Endothelial cell of umbilical vein (primary cell): ENCODE results near the gene DMXL1. TPM values are rescaled to one million over a fixed set of nuclear protein-coding genes. Genes with fewer than 3 reads are reported as not detected.

Experiments used
- BruUV-seq: library from RNA; stranded (reverse); fragments of 400-500 nt; replicated peaks from 2 replicates; lab custom pipeline; 2021; lab: Mats Ljungman, UMichigan
- CTCF ChIA-PET: fragments of 300-600, 350-600 bp; sonication (Branson Sonifier 250); formaldehyde crosslinking; loops from one replicate; lab custom pipeline; 2021; ENCODE audit warnings: antibody characterized with exemption, inconsistent platforms; lab: Charles Lee
- POLR2A ChIA-PET: fragments of 300-600, 350-600 bp; sonication (Branson Sonifier 250); formaldehyde crosslinking; loops from one replicate; lab custom pipeline; 2021; ENCODE audit warnings: antibody characterized with exemption, inconsistent platforms; lab: Charles Lee
- DNase-seq: peaks from one replicate; pipeline ENCODE4 v3.0.0-alpha.2; 2011; ENCODE audit warnings: low read depth, low spot score
- FAIRE-seq: peaks from 2 replicates; lab custom pipeline; 2011; peaks lifted over from hg19 to GRCh38; lab: Jason Lieb, UNC
- H2AFZ ChIP-seq: 2 replicates; pipeline ENCODE4 v1.6.0; 2012; ENCODE audit warnings: low read depth, low read length, control low read depth, inconsistent platforms
- H3K27ac ChIP-seq: 2 replicates; pipeline ENCODE4 v1.5.1; 2011; ENCODE audit warnings: low read depth, mild to moderate bottlenecking, control low read depth, low read length, moderate library complexity; ENCODE audit not compliant: insufficient read depth
- H3K27me3 ChIP-seq, 2 experiments: 2 replicates each; pipeline versions ENCODE4 v1.6.0 to v1.6.1; 2011; ENCODE audit warnings: low read length in 2 of 2, mixed read lengths in 1 of 2; ENCODE audit not compliant: control insufficient read depth in 2 of 2, insufficient read depth in 2 of 2
- H3K36me3 ChIP-seq, 2 experiments: 2 replicates in 1 of 2; 3 replicates in 1 of 2; pipeline ENCODE4 v1.5.1; 2011; ENCODE audit warnings: low read length in 2 of 2, mild to moderate bottlenecking in 1 of 2, moderate library complexity in 1 of 2; ENCODE audit not compliant: control insufficient read depth in 2 of 2, insufficient read depth in 2 of 2; ENCODE audit errors: extremely low read depth in 1 of 2
- H3K4me1 ChIP-seq: 3 replicates; pipeline ENCODE4 v1.5.1; 2011; ENCODE audit warnings: mild to moderate bottlenecking, low read length; ENCODE audit not compliant: control insufficient read depth, insufficient read depth; ENCODE audit errors: extremely low read depth
- H3K4me2 ChIP-seq: 2 replicates; pipeline ENCODE4 v1.6.1; 2011; ENCODE audit warnings: low read length, control low read depth, mixed read lengths; ENCODE audit not compliant: insufficient read depth
- H3K4me3 ChIP-seq, 3 experiments: fragments of 200-600 bp in 1 of 3; sonication (generic), shearing (Covaris generic) in 1 of 3; replicated peaks in 1 of 3; 2 replicates each; pipeline ENCODE4 v1.5.1; 2011 to 2016; ENCODE audit warnings: control low read depth in 3 of 3, low read length in 3 of 3, mild to moderate bottlenecking in 2 of 3, inconsistent platforms in 1 of 3, low read depth in 1 of 3, moderate library complexity in 1 of 3; ENCODE audit not compliant: insufficient read depth in 1 of 3
- H3K79me2 ChIP-seq: 2 replicates; pipeline ENCODE4 v1.6.0; 2012; ENCODE audit warnings: low read length, inconsistent platforms; ENCODE audit not compliant: control insufficient read depth, insufficient read depth
- H3K9ac ChIP-seq: replicated peaks from 2 replicates; pipeline ENCODE3; 2011; ENCODE audit warnings: low read length, control low read depth; ENCODE audit not compliant: insufficient read depth; ENCODE audit errors: extremely low read depth
- H3K9me1 ChIP-seq: replicated peaks from 3 replicates; pipeline ENCODE4 v1.6.0; 2011; ENCODE audit warnings: mild to moderate bottlenecking, low read length; ENCODE audit not compliant: control insufficient read depth, insufficient read depth; ENCODE audit errors: extremely low read depth
- H3K9me3 ChIP-seq: replicated peaks from 2 replicates; pipeline ENCODE4 v1.5.1; 2012; ENCODE audit warnings: low read length, inconsistent platforms; ENCODE audit not compliant: control insufficient read depth, insufficient read depth
- H4K20me1 ChIP-seq: replicated peaks from 2 replicates; pipeline ENCODE3; 2011; ENCODE audit warnings: mild to moderate bottlenecking, low read length; ENCODE audit not compliant: control insufficient read depth, insufficient read depth; ENCODE audit errors: extremely low read depth
- CTCF ChIP-seq, 2 donors: IDR thresholded peaks; 1 replicate in 1 of 2; 2 replicates in 1 of 2; pipeline ENCODE4 v1.5.1; 2011; ENCODE audit warnings: low read length in 2 of 2, mild to moderate bottlenecking in 2 of 2, moderate library complexity in 2 of 2, control low read depth in 1 of 2, inconsistent platforms in 1 of 2, low read depth in 1 of 2; ENCODE audit not compliant: insufficient read depth in 1 of 2; ENCODE audit errors: extremely low read depth in 1 of 2
- EZH2 ChIP-seq: IDR thresholded peaks from 2 replicates; pipeline ENCODE4 v1.6.1; 2012; ENCODE audit warnings: borderline replicate concordance, low read depth, mild to moderate bottlenecking, moderate library complexity, low read length, inconsistent platforms; ENCODE audit not compliant: severe bottlenecking
- GATA2 ChIP-seq: IDR thresholded peaks from 2 replicates; pipeline ENCODE4 v1.7.0; 2011; ENCODE audit warnings: low read depth, mild to moderate bottlenecking, moderate library complexity, mixed read lengths, low read length; ENCODE audit not compliant: insufficient read length, insufficient read depth
- JUN ChIP-seq: IDR thresholded peaks from 2 replicates; pipeline ENCODE4 v1.6.1; 2011; ENCODE audit warnings: borderline replicate concordance, low read depth; ENCODE audit not compliant: insufficient read length, insufficient read depth
- MAX ChIP-seq: IDR thresholded peaks from 2 replicates; pipeline ENCODE4 v1.6.1; 2011; ENCODE audit not compliant: insufficient read depth, insufficient read length
- MYC ChIP-seq: IDR thresholded peaks from one replicate; pipeline ENCODE4 v1.6.1; 2011; ENCODE audit warnings: mild to moderate bottlenecking, low read depth, low read length
- POLR2A ChIP-seq: IDR thresholded peaks from 2 replicates; pipeline ENCODE4 v1.6.1; 2012; ENCODE audit warnings: low read depth, mild to moderate bottlenecking, control low read depth, low read length
- POLR2AphosphoS5 ChIP-seq: IDR thresholded peaks from 2 replicates; pipeline ENCODE4 v1.6.1; 2012; ENCODE audit warnings: low read depth, mild to moderate bottlenecking, control low read depth, low read length, moderate library complexity; ENCODE audit not compliant: insufficient read depth
- dilution Hi-C: fragments of 300-500 bp; cut with MboI; formaldehyde crosslinking; loops from one replicate; pipeline ENCODE4 v1.15.0; 2019; ENCODE audit warnings: low sequenced_read_pairs; ENCODE audit not compliant: extremely low pct_ligation_motif_present
- intact Hi-C: fragments of 100-400 bp; cut with micrococcal nuclease; formaldehyde crosslinking; loops from one replicate; pipeline ENCODE4 v1.10.0; 2022
- polyA plus RNA-seq, 4 experiments: library from polyadenylated mRNA; depleted of rRNA in 3 of 4; stranded (reverse) in 3 of 4; unstranded in 1 of 4; fragments of >200 nt; gene quantifications; 2 replicates each; pipeline versions ENCODE4 v1.2.1 to v1.2.3, GENCODE V29; 2011 to 2012; ENCODE audit warnings: missing spikeins in 1 of 4
- total RNA-seq: library from RNA; stranded (reverse); gene quantifications from 2 replicates; pipeline ENCODE4 v1.2.3, GENCODE V29; 2021

Gene DMXL1
- total and polyA plus RNA-seq, 2 donors (not counting 3 experiments of a cell fraction or from before 2014, with no cell fraction given): 5.4 to 24.7 TPM

GRCh38 chr5:119276978-119277377 lies 206.1 kb downstream of the DMXL1 start:
- TF ChIP-seq POLR2A (no peak), EZH2 (no peak), JUN (no peak), CTCF (IDR thresholded peaks at IDR 0.05; ENCODE audit: extremely low read depth in 1 of 2, insufficient read depth in 1 of 2, low read depth in 1 of 2, low read length in 2 of 2) (no peak), MAX (no peak), MYC (no peak), GATA2 (no peak), POLR2AphosphoS5 (no peak)
- Histone ChIP-seq H3K79me2 (no peaks in the 10 kb centered on the region), H4K20me1 (no peaks in the 10 kb centered on the region), H3K9me1 (no peaks in the 10 kb centered on the region), H3K27ac (no peak overlapping the region), H3K4me3 (no peak overlapping the region), H3K4me1 (peaks cover 16% of the 10 kb centered on the region), H3K4me2 (no peak overlapping the region), H3K36me3 (no peaks in the 10 kb centered on the region), H3K9ac (no peak overlapping the region), H3K27me3 (no peaks in the 10 kb centered on the region), H2AFZ (no peak overlapping the region), H3K9me3 (no peaks in the 10 kb centered on the region)
- intact Hi-C loops (no loop called here), dilution Hi-C loops (no loop called here)
- FAIRE-seq (no peak), DNase-seq (no peak)
- ChIA-PET CTCF (no interaction called here), POLR2A (interaction anchor here (1.2 kb wide), 1 partner anchor 26 kb away, joined by 3 read pairs; no protein-coding TSS in a partner anchor)
- BruUV-seq: no TSS peak
